Stimulated activated naive CD4-positive, alpha-beta T cell (primary cell): ENCODE results near the gene OR8D2.

Experiments used
- DNase-seq, 6 experiments: peaks; one replicate each; lab custom pipeline; 2025; lab: John Stamatoyannopoulos, UW

OR8D2 gene

DNA sequence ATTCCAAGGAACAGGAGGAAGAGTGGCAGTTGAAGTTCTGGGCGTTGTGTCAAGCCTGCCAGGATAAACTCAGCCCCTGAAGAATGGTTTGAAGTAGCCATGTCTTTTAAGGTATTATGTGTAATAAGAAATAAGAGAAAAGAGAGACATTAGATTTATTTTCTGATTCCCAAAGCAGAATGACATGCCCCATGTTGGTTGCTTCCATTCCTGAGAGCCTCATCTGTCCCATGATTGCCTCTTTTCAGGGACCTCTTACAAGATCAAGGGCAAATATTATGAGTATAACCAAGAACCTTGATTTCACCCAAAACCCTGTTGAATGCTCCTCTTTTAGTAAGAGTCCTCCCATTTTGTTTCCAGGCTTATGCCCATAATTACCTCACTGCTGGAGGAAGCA, at the start of gene OR8D2:
OR8D2 (minus strand) TSS at position 101 of the 400 bp plus-strand sequence; CDS start at position 101, 0 bp downstream.
- DNase-seq: no peak

GRCh38 chr11:124359566-124359965, 39.6 kb upstream of the OR8D2 start:
- DNase-seq: no peak

- DNase-seq: no peak
Observed at GRCh38 chr11:124346311-124346955, 26.4 kb upstream of the OR8D2 start.

- no peak for DNase-seq
Observed at GRCh38 chr11:124344346-124344745, 24.3 kb upstream of the OR8D2 start.

DNA sequence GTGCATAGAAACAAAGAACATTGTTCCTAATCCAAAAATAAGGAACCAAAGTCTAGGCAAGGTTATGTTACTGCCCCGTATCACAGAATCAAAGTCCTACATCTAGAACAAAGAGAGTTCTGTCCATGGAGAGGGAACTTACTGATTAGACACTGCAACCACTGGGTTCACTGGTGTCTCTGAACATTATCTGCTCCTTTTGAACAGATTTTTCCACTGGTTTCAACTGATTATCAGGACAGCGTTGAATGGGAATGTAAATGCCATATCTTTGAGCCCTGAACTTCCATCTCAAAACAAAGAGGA, 20.1 kb upstream of the OR8D2 start:
- DNase-seq: no peak

DNA sequence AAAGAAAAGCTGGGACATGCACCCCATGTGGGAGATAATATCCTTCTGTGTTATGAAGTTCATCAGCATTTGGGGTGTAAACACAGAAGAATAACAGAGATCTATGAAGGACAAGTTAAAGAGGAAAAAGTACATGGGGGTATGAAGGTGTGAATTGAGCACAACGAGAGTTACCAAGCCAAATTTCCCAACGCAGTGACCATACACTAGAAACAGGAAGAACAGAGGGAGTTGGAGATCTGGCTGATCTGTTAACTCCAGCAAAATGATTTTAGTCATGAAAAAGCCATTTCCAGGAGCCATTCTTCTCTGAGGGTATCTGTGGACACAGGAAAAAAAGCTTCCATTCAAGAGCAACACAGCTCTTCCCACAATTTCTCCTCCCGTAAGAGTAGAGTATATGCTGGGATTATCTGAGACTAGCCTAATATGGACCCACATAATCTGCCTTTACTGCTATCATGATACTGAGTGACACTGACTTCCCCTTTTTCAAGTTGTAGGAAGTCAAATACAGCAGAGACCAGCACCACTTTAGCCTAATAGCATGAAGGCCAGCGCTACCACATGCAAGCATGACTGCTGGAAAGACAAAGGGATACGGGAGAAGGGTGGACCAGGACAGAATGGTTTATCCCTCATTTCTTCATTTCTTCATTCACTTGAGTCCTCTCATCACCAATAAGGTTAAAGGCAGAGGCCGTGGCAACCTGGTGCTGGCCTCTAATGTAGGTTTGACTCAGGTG, 19.6 kb upstream of the OR8D2 start:
- DNase-seq: no peak

DNA sequence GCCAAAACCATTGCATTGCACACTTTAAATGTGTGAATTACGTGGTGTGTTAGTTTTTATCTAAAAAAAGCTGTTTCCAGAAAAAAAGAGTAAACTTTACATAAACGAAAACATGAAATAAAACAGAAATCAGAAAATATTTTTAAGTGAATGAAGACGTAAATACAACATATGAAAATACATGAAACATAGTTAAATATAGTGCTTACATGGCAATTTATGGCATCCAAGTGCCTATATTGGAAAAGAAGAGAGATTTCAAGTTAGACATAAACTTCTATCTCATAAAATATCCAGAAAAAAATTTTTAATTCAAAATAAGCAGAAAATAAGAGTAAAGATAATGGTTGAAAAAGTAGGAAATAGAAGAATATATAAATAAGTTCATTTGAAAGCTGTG, 11.9 kb upstream of the OR8D2 start:
- DNase-seq: no peak

DNA sequence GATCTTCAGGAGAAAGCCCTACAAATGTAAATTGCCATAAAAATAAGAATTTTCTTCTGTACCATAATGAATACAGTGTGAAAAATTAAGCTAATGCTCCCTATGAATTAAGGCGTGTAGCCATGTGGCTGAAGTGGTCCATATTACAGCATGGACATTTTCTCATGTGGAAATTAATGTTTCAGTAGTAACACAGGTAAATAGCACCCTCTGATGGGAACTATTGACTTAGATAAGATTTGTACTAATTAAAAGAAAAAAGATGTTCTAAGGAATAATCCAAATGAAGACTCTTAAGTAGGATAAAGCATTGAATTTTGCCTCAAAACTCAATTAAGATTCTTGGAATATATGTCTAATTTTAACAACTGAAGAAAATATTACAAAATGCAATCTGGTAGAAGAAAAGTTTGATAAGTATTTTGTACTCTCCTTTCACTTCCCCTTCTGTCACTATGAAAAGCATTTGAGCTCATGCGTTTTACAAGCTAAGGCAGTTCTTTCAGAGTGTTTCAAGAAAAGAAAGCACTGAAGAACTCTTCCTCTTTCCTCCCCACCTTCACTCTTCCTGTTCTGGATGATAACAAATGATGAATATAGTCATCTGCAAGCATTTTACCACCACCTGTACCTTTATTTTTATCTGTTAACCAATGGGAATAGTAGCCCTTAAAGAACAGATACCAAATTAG, 9.9 kb upstream of the OR8D2 start:
- DNase-seq: no peak

GRCh38 chr11:124327775-124328174, 7.8 kb upstream of the OR8D2 start:
- DNase-seq: no peak

DNA sequence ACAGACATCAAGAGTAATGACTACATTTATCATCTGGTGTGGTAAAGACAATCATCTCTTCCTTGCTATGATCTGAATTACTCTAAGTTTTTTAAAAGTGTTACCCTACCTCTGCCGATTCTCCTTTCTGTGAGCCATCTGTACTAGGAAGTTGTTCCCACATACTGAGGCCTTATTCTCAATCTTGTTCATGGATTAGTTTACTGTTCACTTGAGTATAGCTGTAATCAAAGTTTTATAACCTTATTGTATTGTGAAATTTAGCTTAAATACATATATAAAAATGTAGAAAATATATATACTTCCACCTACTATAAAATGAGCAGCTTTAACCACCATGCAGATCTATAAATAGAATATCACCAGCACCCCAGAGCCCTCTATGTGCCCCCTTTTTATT, 2.4 kb upstream of the OR8D2 start:
- DNase-seq: no peak

GRCh38 chr11:124315052-124315451, 4.9 kb downstream of the OR8D2 start:
- DNase-seq: no peak

DNA sequence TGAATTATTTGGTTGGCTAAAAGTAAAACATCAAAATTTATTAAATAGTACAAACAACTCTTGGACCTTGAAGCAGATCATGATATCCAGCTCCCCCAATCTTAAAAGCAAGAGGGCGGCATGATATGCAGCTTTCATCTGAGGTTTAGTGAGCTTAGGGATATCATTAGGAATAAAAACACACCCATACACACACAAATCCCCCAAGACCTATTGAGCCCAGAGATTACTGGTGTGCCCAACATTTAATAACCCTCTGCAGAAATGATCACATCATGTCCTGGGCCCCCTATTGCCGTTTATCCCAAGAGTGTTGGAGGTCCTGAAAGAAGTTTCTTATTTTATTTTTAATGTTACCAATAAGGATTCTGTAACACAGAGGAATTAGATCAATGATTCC, 6.1 kb downstream of the OR8D2 start, which contains the start of gene OR8D1:
OR8D1 (minus strand) TSS at position 101 of the 400 bp plus-strand sequence. CDS start 3,183 bp downstream, outside the sequence.
- DNase-seq: no peak

- no peak for DNase-seq
Observed at GRCh38 chr11:124313131-124313530, 6.9 kb downstream of the OR8D2 start.

- DNase-seq: no peak
Observed at GRCh38 chr11:124311670-124312069, 8.3 kb downstream of the OR8D2 start.

GRCh38 chr11:124311269-124311668, 8.7 kb downstream of the OR8D2 start:
- no peak for DNase-seq

- DNase-seq: no peak
Observed at GRCh38 chr11:124310721-124311120, 9.3 kb downstream of the OR8D2 start.

GRCh38 chr11:124307093-124307492, 12.9 kb downstream of the OR8D2 start:
- DNase-seq: no peak

- DNase-seq: no peak
Observed at GRCh38 chr11:124302347-124303125, 17.5 kb downstream of the OR8D2 start.

DNA sequence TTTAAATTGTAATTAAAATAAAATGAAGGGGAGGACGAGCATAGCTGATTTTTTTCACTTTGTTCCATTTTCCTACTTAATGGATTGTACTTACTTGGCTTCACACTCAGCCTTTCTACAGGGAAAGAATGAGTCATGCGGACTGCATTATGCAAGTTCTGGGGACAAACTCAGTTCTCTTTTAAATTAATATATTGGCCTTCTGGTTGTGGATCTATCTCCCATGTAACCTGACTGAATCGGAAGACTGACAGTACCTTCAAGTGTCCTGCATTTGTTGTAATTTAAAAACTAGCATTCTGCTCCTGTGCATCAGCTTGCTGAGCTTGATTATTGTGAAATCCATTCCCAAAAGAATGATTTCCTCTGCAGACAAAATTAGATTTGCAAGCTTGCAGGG, 18.4 kb downstream of the OR8D2 start:
- DNase-seq: no peak

- DNase-seq: no peak
Observed at GRCh38 chr11:124297921-124298320, 22.1 kb downstream of the OR8D2 start.

GRCh38 chr11:124296016-124296415, 24.0 kb downstream of the OR8D2 start:
- DNase-seq: no peak

DNA sequence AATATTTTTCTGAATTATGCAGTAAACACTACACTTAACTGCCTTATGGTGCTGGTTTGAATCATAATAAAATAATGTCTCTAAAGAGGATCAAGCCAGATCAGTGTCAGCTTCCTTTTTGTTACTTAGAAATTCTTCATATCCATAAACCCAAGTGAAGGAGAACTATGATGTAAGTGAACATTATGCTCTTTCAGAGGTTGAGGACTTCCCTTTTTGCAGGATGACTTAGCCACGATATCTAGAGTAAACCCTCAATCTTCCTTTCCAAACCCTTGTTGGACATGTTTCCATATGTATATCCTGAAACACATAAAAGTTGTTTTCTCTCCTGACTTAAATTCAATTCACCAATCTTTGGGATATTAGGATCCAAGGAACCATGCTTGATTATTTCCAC, 25.3 kb downstream of the OR8D2 start:
- DNase-seq: no peak
